Aorta (tissue), 5 donors: ENCODE data around the gene MORC2. TPM values are rescaled to one million over a fixed set of nuclear protein-coding genes. Genes with fewer than 3 reads are reported as not detected.

Experiments used
- ATAC-seq: fragments of 200-7000 bp; cut with Tn5 transposase; one replicate; pipeline ENCODE4 v1.9.1; 2022; ENCODE audit warnings: moderate library complexity; ENCODE audit not compliant: low FRiP score
- DNase-seq, 2 donors: peaks; one replicate each; pipeline ENCODE4 v3.0.0-alpha.2; 2020
- H3K27ac ChIP-seq, 2 donors: one replicate each; pipeline ENCODE4 v1.5.1; 2013; ENCODE audit warnings: low read length in 2 of 2, mild to moderate bottlenecking in 2 of 2, moderate library complexity in 2 of 2, control low read depth in 1 of 2, inconsistent platforms in 1 of 2, low read depth in 1 of 2
- H3K27me3 ChIP-seq, 2 donors: one replicate each; pipeline ENCODE4 v1.6.1; 2013; ENCODE audit warnings: control low read depth in 1 of 2, low read length in 1 of 2, mild to moderate bottlenecking in 1 of 2, moderate library complexity in 1 of 2; ENCODE audit not compliant: insufficient read depth in 2 of 2, control insufficient read depth in 1 of 2
- H3K36me3 ChIP-seq, 2 donors: one replicate each; pipeline ENCODE4 v1.6.1; 2013; ENCODE audit warnings: control low read depth in 1 of 2, low read length in 1 of 2, mild to moderate bottlenecking in 1 of 2; ENCODE audit not compliant: insufficient read depth in 2 of 2, control insufficient read depth in 1 of 2
- H3K4me1 ChIP-seq, 2 donors: one replicate each; pipeline ENCODE4 v1.6.1; 2013; ENCODE audit warnings: low read length in 2 of 2, control low read depth in 1 of 2, mild to moderate bottlenecking in 1 of 2, moderate library complexity in 1 of 2; ENCODE audit not compliant: insufficient read depth in 2 of 2, control insufficient read depth in 1 of 2
- H3K4me3 ChIP-seq, 2 donors: one replicate each; pipeline ENCODE4 v1.5.1; 2013; ENCODE audit warnings: low read length in 2 of 2, control low read depth in 1 of 2, mild to moderate bottlenecking in 1 of 2
- H3K9me3 ChIP-seq: one replicate; pipeline ENCODE4 v1.6.1; 2013; ENCODE audit warnings: mild to moderate bottlenecking, low read length; ENCODE audit not compliant: control insufficient read depth
- WGBS, 2 donors: extraction: QIAGEN DNeasy Blood & Tissue Kit; methylation state at CpG; one replicate each; pipeline ENCODE4 v1.1.7; 2013; 5-methylcytosine and 5-hydroxymethylcytosine counted together
- intact Hi-C, 2 donors: fragments of 100-400 bp; cut with DNase I; formaldehyde crosslinking; loops; one replicate each; pipeline versions ENCODE4 v1.14.2 to v1.15.0; 2022
- polyA plus RNA-seq, 2 donors: library from polyadenylated mRNA; stranded (reverse); fragments of 200-250 nt; gene quantifications; one replicate each; pipeline ENCODE4 v1.2.3, GENCODE V29; 2013
- total RNA-seq, 2 donors: library from RNA; stranded (reverse); fragmentation: NEBNext Ultra II Directional; extraction: Animal tissue kit (Norgen Biotek cat#: 25700); gene quantifications; one replicate each; pipeline ENCODE4 v1.2.1, GENCODE V29; 2021
- donor health status: healthy with polysubstance abuse.
- donor health status: Bipolar disorder and iron deficiency.
- donor health status: DM: no; HTN: no; CAD: no.
- donor health status: DM: no; HTN: no; CAD: no.
- donor health status: DM: yes; HTN: yes; CAD: no.

MORC2 gene
- total and polyA plus RNA-seq, 4 donors, result 7.8 to 37.7 (median 29.0) TPM

GRCh38 chr22:30921108-30921507 lies 47.5 kb downstream of the MORC2 start:
- peaks cover 0 to 2% of the 10 kb centered on the region in 2 donors for H3K4me1 ChIP-seq
- no peak overlapping the region for H3K27ac ChIP-seq
- peaks cover 1% of the 10 kb centered on the region for H3K9me3 ChIP-seq
- 74 to 79% methylated on average over 6 of the region's 6 CpGs for WGBS, 2 donors
- no peak overlapping the region for H3K4me3 ChIP-seq
- peaks cover 0 to 5% of the 10 kb centered on the region in 2 donors for H3K36me3 ChIP-seq
- H3K27me3 ChIP-seq, result no peaks in the 10 kb centered on the region
- DNase-seq (no peak), ATAC-seq (no peak)
- intact Hi-C loops, result loop anchor here (2.0 to 10.0 kb wide), 3 partner anchors 156 to 286 kb away; partner anchors contain the start of gene SLC35E4 (in 2 of the 2)

DNA sequence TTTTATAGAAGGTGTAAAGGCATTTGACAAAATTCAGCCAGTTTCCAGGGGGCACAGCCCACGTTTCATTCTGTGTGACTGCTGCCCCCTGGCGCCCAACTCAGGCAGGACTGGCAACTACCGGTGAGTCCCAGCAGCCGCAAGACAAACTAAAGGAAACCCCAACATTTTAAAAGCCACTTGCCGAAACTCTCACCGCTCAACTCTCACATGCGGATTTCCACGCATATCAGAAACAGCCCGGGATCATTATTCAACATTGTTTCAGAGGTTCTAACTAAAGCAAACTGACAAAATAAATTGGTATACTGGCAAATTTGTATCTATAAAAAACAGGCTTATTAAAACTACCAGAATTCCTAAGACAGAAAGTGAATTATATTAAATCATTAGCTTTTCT lies 48.2 kb downstream of the MORC2 start:
- no peak overlapping the region for H3K4me3 ChIP-seq

DNA sequence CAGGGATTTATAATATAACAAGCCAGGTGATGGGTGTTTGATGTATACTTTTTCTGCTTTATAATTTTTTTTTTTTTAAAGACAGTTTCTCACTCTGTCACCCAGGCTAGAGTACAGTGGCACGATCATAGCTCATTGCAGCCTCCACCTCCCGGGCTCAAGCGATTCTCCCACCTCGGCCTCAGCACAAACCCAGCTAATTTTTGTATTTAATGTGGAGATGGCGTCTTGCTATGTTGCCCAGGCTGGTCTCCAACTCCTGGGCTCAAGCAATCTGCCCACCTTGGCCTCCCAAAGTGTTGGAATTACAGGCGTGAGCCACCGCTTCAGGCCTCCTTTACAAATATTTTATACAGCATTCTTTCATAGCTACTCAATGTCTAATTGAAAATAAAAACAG lies 48.6 kb downstream of the MORC2 start:
- H3K4me1 ChIP-seq, result peaks cover 0 to 2% of the 10 kb centered on the region in 2 donors
- ATAC-seq, result no peak
- H3K27me3 ChIP-seq, result no peaks in the 10 kb centered on the region
- intact Hi-C loops, result loop anchor here (2.0 to 10.0 kb wide), 3 partner anchors 155 to 285 kb away; partner anchors contain the start of gene SLC35E4 (in 2 of the 2)
- no peak overlapping the region for H3K4me3 ChIP-seq
- WGBS, 2 donors, result 84 to 86% methylated on average over 7 of the region's 7 CpGs
- no peak overlapping the region for H3K27ac ChIP-seq
- H3K36me3 ChIP-seq, result no peaks in the 10 kb centered on the region
- peaks cover 1% of the 10 kb centered on the region for H3K9me3 ChIP-seq
- DNase-seq, result no peak

More for the DNA sequence above, 48.2 kb downstream of the MORC2 start:
- ATAC-seq, result peak; percentile 80
- Histone ChIP-seq H3K27ac (no peak overlapping the region), H3K9me3 (peaks cover 1% of the 10 kb centered on the region), H3K36me3 (peaks cover 0 to 2% of the 10 kb centered on the region in 2 donors), H3K27me3 (no peaks in the 10 kb centered on the region), H3K4me1 (peaks cover 0 to 2% of the 10 kb centered on the region in 2 donors)
- intact Hi-C loops, result loop anchor here (2.0 to 10.0 kb wide), 3 partner anchors 156 to 286 kb away; partner anchors contain the start of gene SLC35E4 (in 2 of the 2)
- WGBS, 2 donors, result 1 to 2% methylated on average over 9 of the region's 9 CpGs
- DNase-seq, result peak; percentile 84 to 95

DNA sequence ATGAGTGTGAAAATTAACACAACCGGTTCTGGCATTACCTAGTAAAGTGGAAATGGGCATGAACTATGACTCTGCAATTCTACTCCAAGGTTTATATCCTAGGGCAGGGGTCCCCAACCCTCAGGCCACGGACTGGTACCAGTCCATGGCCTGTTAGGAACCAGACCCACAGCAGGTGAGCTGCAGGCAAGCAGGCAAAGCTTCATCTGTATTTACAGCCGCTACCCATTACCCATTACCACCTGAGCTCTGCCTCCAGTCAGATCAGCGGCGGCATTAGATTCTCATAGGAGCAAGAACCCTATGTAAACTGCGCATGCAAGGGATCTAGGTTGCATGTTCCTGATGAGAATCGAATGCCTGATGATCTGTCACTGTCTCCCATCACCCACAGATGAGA lies 49.8 kb downstream of the MORC2 start:
- peaks cover 1% of the 10 kb centered on the region for H3K9me3 ChIP-seq
- H3K27ac ChIP-seq, result no peak overlapping the region
- WGBS, 2 donors, result 89 to 91% methylated on average over 7 of the region's 7 CpGs
- no peak overlapping the region for H3K4me3 ChIP-seq
- peaks cover 0 to 2% of the 10 kb centered on the region in 2 donors for H3K4me1 ChIP-seq
- DNase-seq (no peak), ATAC-seq (no peak)
- intact Hi-C loops, result no loop called here
- no peaks in the 10 kb centered on the region for H3K27me3 ChIP-seq
- H3K36me3 ChIP-seq, result no peaks in the 10 kb centered on the region

GRCh38 chr22:30910358-30910757 lies 58.2 kb downstream of the MORC2 start:
- no peaks in the 10 kb centered on the region for H3K9me3 ChIP-seq
- H3K27me3 ChIP-seq, result no peaks in the 10 kb centered on the region
- H3K4me3 ChIP-seq, result no peak overlapping the region
- intact Hi-C loops, result no loop called here
- H3K4me1 ChIP-seq, result no peaks in the 10 kb centered on the region
- 87% methylated on average over 2 of the region's 2 CpGs for WGBS, 2 donors
- no peak for ATAC-seq
- no peak overlapping the region for H3K27ac ChIP-seq
- H3K36me3 ChIP-seq, result no peaks in the 10 kb centered on the region
- DNase-seq, result no peak

- WGBS, 2 donors, result 87 to 93% methylated on average over 5 of the region's 5 CpGs
- no peaks in the 10 kb centered on the region for H3K4me1 ChIP-seq
- DNase-seq, result no peak
- no peak overlapping the region for H3K27ac ChIP-seq
- H3K4me3 ChIP-seq, result no peak overlapping the region
- intact Hi-C loops, result no loop called here
- H3K9me3 ChIP-seq, result no peaks in the 10 kb centered on the region
- no peaks in the 10 kb centered on the region for H3K36me3 ChIP-seq
- H3K27me3 ChIP-seq, result no peaks in the 10 kb centered on the region
- ATAC-seq, result no peak
Measured at GRCh38 chr22:30909306-30909705, 59.3 kb downstream of the MORC2 start.

- ATAC-seq (no peak), DNase-seq (no peak)
- Histone ChIP-seq H3K27me3 (no peaks in the 10 kb centered on the region), H3K9me3 (no peaks in the 10 kb centered on the region), H3K4me1 (no peaks in the 10 kb centered on the region), H3K27ac (no peak overlapping the region), H3K4me3 (no peak overlapping the region), H3K36me3 (peaks cover 2 to 4% of the 10 kb centered on the region in 2 donors)
- intact Hi-C loops, result no loop called here
- WGBS, 2 donors, result 92 to 93% methylated on average over 6 of the region's 6 CpGs
Measured at GRCh38 chr22:30908051-30908461, 60.5 kb downstream of the MORC2 start.

- Histone ChIP-seq H3K4me1 (no peaks in the 10 kb centered on the region), H3K9me3 (no peaks in the 10 kb centered on the region), H3K36me3 (peaks cover 4 to 5% of the 10 kb centered on the region in 2 donors), H3K27me3 (no peaks in the 10 kb centered on the region), H3K27ac (no peak overlapping the region), H3K4me3 (no peak overlapping the region)
- intact Hi-C loops, result no loop called here
- ATAC-seq, result no peak
- 86 to 98% methylated on average over 1 of the region's 1 CpG for WGBS, 2 donors
- DNase-seq, result no peak
Measured at GRCh38 chr22:30906946-30907345, 61.6 kb downstream of the MORC2 start.

GRCh38 chr22:30906411-30906810 lies 62.2 kb downstream of the MORC2 start:
- Histone ChIP-seq H3K4me3 (no peak overlapping the region), H3K27ac (no peak overlapping the region), H3K27me3 (no peaks in the 10 kb centered on the region), H3K4me1 (no peaks in the 10 kb centered on the region), H3K9me3 (no peaks in the 10 kb centered on the region), H3K36me3 (peaks cover 4 to 5% of the 10 kb centered on the region in 2 donors)
- DNase-seq (no peak), ATAC-seq (no peak)
- intact Hi-C loops, result no loop called here
- WGBS, 2 donors, result 95% methylated on average over 9 of the region's 9 CpGs
